Gastroesophageal sphincter (tissue), 4 donors: ENCODE data around the gene VEGFA. TPM values are rescaled to one million over a fixed set of nuclear protein-coding genes. Genes with fewer than 3 reads are reported as not detected.

Source experiments
- ATAC-seq: fragments of 150-250 bp; one replicate; pipeline ENCODE4 v1.9.1; 2016; ENCODE audit warnings: mild to moderate bottlenecking, moderate library complexity
- H3K27ac ChIP-seq, 4 donors: fragments of 200-600 bp; sonication (generic) in 3 of 4; 1 replicate in 3 of 4; 2 replicates in 1 of 4; pipeline ENCODE4 v1.5.1; 2016 to 2019
- H3K27me3 ChIP-seq: fragments of 200-600 bp; sonication (generic); one replicate; pipeline ENCODE4 v1.5.1; 2019
- H3K36me3 ChIP-seq, 2 donors: fragments of 200-600 bp; sonication (generic); one replicate each; pipeline ENCODE4 v1.5.1; 2019; ENCODE audit warnings: control low read depth in 1 of 2
- H3K4me1 ChIP-seq, 3 donors: fragments of 200-600 bp; sonication (generic); 1 replicate in 2 of 3; 2 replicates in 1 of 3; pipeline ENCODE4 v1.5.1; 2016 to 2019; ENCODE audit warnings: control low read depth in 2 of 3
- H3K4me3 ChIP-seq, 2 donors: fragments of 200-600 bp; sonication (generic); one replicate each; pipeline ENCODE4 v1.5.1; 2019; ENCODE audit warnings: mild to moderate bottlenecking in 1 of 2, moderate library complexity in 1 of 2
- H3K9me3 ChIP-seq, 3 donors: fragments of 200-600 bp; sonication (generic); one replicate each; pipeline ENCODE4 v1.5.1; 2017 to 2019; ENCODE audit warnings: control low read depth in 2 of 3
- EP300 ChIP-seq: sonication (generic); formaldehyde crosslinking; IDR thresholded peaks from one replicate; pipeline ENCODE4 v1.6.1; 2017; ENCODE audit warnings: antibody characterized with exemption, mild to moderate bottlenecking
- POLR2A ChIP-seq, 2 donors: fragments of 450-650 bp; IDR thresholded peaks; one replicate each; pipeline ENCODE4 v1.6.1; 2017; ENCODE audit warnings: antibody characterized with exemption in 2 of 2, mild to moderate bottlenecking in 2 of 2, moderate library complexity in 1 of 2
- POLR2AphosphoS5 ChIP-seq: sonication (generic); formaldehyde crosslinking; IDR thresholded peaks from one replicate; pipeline ENCODE4 v1.6.1; 2017; ENCODE audit warnings: antibody characterized with exemption
- WGBS, 2 donors: methylation state at CpG; one replicate each; pipeline ENCODE4 v1.1.5; 2018; ENCODE audit warnings: low coverage in 1 of 2; 5-methylcytosine and 5-hydroxymethylcytosine counted together
- total RNA-seq, 4 donors: library from RNA; depleted of rRNA; stranded (reverse); fragments of >200 nt; gene quantifications; one replicate each; pipeline ENCODE4 v1.1.0, GENCODE V29; 2016
- TF ChIP-seq, protein P1 (sequence below), 4 experiments: fragments of 200-600 bp in 2 of 4; fragments of 450-650 bp in 2 of 4; sonication (generic) in 1 of 4; IDR thresholded peaks; one replicate each; pipeline ENCODE4 v1.5.1; 2017 to 2019; ENCODE audit warnings: antibody characterized with exemption in 4 of 4, mild to moderate bottlenecking in 2 of 4, moderate library complexity in 2 of 4

VEGFA gene
- total RNA-seq, 4 donors from 2014 or later: 32.2 to 66.2 (median 40.1) TPM

DNA sequence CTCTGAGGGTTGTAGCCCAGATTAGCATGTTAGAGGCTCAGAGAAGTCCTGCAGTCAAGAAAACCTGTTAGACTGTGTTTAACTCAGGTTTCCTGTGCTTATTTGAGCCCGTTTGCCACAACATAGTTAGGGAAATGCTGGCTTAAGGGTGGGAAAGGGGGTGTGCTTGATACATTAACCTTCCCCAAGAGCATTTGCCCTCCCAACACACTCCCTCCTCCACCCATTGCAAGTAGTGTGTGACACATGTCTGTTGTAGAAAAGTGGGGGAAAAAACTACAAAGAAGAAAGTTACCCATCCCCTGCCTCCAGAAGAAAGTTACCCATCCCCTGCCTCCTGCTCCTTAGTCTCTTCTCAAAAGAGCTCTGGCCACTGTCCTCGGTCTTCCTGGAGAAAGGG, 45.7 kb upstream of the VEGFA start:
- no peak overlapping the region for H3K4me3 ChIP-seq
- no peak overlapping the region for H3K27ac ChIP-seq
- H3K36me3 ChIP-seq: no peaks in the 10 kb centered on the region
- no peak for ATAC-seq
- WGBS, 2 donors: 83% methylated on average over 1 of the region's 2 CpGs; no CpG with 5 or more reads in 1 of the 2 donors
- no peaks in the 10 kb centered on the region for H3K9me3 ChIP-seq
- H3K27me3 ChIP-seq: no peaks in the 10 kb centered on the region
- H3K4me1 ChIP-seq: no peaks in the 10 kb centered on the region
- TF ChIP-seq, protein P1, sequence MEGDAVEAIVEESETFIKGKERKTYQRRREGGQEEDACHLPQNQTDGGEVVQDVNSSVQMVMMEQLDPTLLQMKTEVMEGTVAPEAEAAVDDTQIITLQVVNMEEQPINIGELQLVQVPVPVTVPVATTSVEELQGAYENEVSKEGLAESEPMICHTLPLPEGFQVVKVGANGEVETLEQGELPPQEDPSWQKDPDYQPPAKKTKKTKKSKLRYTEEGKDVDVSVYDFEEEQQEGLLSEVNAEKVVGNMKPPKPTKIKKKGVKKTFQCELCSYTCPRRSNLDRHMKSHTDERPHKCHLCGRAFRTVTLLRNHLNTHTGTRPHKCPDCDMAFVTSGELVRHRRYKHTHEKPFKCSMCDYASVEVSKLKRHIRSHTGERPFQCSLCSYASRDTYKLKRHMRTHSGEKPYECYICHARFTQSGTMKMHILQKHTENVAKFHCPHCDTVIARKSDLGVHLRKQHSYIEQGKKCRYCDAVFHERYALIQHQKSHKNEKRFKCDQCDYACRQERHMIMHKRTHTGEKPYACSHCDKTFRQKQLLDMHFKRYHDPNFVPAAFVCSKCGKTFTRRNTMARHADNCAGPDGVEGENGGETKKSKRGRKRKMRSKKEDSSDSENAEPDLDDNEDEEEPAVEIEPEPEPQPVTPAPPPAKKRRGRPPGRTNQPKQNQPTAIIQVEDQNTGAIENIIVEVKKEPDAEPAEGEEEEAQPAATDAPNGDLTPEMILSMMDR (IDR thresholded peaks at IDR 0.05): no peak
- TF ChIP-seq EP300 (no peak), POLR2AphosphoS5 (no peak), POLR2A (IDR thresholded peaks at IDR 0.05) (no peak)

DNA sequence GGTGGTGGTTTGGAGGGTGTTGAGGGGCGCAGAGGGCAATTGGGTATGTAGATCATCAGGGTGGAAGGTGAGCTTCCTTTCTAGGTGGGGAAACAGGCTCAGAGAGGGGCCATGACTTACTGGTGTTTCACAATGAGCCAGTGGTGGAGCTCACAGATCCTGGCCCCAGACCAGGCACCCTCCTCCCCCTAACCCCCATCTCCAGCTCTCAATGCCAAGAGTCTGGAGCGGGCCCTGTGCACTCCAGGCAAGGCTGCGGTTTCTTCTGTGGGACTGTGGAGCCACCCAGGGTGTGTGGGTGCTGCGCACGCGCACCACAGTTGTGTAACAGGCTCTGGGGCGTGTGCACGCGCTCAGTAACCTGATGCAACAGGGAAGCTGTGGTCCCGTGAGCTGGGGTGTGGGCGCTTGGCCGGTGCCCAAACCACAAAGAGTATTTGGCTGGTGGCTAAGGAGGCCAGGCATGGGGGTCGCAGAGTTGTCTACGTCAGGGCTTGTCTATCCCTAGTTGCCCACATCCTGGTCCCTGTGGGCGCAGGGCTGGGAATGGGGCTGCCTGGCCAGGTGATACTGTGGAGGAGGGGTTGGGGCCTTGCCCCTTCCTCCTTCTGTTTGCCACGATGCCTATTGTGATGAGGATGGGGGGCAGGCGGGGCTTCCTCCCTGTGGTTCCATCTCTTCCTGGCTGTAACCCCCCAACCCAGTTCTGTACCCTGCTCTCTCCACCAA, 44.9 kb upstream of the VEGFA start:
- TF ChIP-seq POLR2A (IDR thresholded peaks at IDR 0.05) (no peak), POLR2AphosphoS5 (peak; percentile 12)
- Histone ChIP-seq H3K4me1 (no peaks in the 10 kb centered on the region), H3K4me3 (no peak overlapping the region), H3K27ac (no peak overlapping the region), H3K36me3 (no peaks in the 10 kb centered on the region), H3K9me3 (peaks cover 0 to 2% (median 0%) of the 10 kb centered on the region in 3 donors), H3K27me3 (no peaks in the 10 kb centered on the region)
- WGBS, 2 donors: 66 to 93% methylated on average over 3 of the region's 17 CpGs
- peak; percentile 91 for ATAC-seq

DNA sequence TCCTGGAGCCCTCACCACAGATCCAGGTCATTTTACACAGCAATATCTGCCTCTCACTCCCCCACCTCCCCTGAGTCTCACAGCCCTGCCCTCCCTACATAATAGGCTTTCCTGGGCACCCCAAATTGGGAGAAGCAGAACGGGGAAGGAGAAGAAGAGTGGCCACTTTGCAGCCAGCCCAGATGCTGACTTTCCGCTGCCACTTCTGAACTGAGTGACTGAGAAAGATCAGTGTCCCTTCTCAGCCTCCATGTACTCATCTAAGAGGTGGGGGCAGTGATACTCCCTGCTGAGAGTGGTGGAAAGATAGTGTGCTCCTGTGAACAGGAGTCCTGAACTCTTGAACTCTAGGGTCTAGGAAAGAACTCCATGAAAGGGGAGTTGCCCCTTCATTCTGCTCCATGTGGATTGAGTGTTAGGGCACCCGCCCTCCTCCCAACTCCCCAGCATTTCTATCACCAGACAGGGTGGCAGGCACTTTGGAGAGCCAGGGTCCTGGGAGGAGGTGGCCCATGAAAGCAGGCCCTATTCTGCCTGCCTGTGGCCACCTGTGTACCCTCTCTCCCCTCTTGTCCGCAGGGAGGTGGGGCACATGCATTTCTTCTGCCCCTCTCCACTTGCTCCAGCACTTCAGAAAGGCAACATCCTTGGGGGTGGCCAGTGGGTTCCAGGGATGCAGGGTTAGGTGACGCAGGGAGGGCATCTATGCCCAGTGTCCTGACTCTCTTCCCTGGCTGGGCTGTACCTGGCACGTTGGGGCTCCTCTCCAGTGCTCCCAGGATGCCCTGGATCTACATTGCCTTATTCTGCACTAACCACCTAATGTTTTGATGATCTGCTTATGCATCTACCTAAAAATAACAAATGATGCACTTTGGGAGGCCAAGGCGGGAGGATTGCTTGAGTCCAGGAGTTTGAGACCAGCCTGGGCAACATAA, 44.1 kb upstream of the VEGFA start:
- ATAC-seq: no peak
- no peaks in the 10 kb centered on the region for H3K27me3 ChIP-seq
- no peaks in the 10 kb centered on the region for H3K4me1 ChIP-seq
- H3K9me3 ChIP-seq: peaks cover 0 to 10% (median 0%) of the 10 kb centered on the region in 3 donors
- no peak for TF ChIP-seq POLR2AphosphoS5
- TF ChIP-seq EP300: no peak
- TF ChIP-seq POLR2A (IDR thresholded peaks at IDR 0.05): no peak
- TF ChIP-seq, protein P1 (IDR thresholded peaks at IDR 0.05): no peak
- H3K36me3 ChIP-seq: no peaks in the 10 kb centered on the region
- H3K4me3 ChIP-seq: no peak overlapping the region
- no peak overlapping the region for H3K27ac ChIP-seq
- WGBS, 2 donors: 60 to 94% methylated on average over 1 to 2 of the region's 7 CpGs

DNA sequence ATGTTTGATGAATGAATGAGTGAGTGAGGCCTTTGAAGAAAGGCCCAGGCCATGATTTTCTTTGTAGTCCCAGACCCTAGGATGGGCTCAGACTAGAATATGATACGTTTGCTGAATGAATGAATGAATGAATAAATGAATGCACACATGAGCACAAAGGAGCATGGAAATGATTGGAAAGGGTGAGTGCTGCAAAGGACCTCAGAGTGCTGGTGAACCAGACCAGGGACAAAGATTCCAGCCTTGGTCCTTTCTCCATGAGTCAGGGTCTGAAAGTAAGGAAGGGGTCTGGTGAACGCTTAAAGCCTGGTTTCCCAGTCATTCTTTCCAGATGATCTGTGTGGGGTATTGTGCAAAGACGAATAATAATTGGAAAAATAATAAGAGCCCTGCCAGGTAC, 42.4 kb upstream of the VEGFA start:
- H3K36me3 ChIP-seq: no peaks in the 10 kb centered on the region
- H3K4me1 ChIP-seq: no peaks in the 10 kb centered on the region
- 72 to 83% methylated on average over 3 of the region's 3 CpGs for WGBS, 2 donors
- no peak overlapping the region for H3K27ac ChIP-seq
- TF ChIP-seq POLR2A (IDR thresholded peaks at IDR 0.05) (no peak), POLR2AphosphoS5 (no peak), EP300 (no peak)
- TF ChIP-seq, protein P1 (IDR thresholded peaks at IDR 0.05): no peak
- H3K9me3 ChIP-seq: peaks cover 0 to 15% (median 0%) of the 10 kb centered on the region in 3 donors
- no peaks in the 10 kb centered on the region for H3K27me3 ChIP-seq
- no peak for ATAC-seq
- H3K4me3 ChIP-seq: no peak overlapping the region

DNA sequence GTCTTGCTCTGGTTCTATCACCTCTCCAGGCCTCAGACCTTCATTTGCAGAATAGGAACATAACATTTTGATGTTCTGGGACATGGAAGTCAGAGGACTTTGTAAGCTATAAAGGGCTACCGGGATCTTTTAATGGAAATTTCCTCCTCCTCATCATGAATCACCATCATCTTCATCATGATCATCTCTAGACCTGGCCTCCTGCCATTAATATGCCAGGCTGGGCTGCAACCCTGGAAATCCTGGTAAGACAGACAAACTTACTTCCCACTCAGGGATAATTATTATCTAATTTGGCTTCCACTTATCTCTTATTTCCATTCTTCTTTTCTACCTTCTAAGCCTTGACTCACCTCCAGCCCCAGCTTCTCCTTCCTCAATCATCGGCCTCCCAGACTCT, 41.4 kb upstream of the VEGFA start:
- Histone ChIP-seq H3K4me3 (no peak overlapping the region), H3K4me1 (no peaks in the 10 kb centered on the region), H3K27me3 (no peaks in the 10 kb centered on the region), H3K36me3 (no peaks in the 10 kb centered on the region), H3K9me3 (peaks cover 0 to 15% (median 0%) of the 10 kb centered on the region in 3 donors), H3K27ac (no peak overlapping the region)
- TF ChIP-seq POLR2AphosphoS5 (no peak), EP300 (no peak), POLR2A (IDR thresholded peaks at IDR 0.05) (no peak)
- TF ChIP-seq, protein P1 (IDR thresholded peaks at IDR 0.05): no peak
- 64 to 92% methylated on average over 2 of the region's 2 CpGs for WGBS, 2 donors
- no peak for ATAC-seq
